ENCODE results near the gene PDP2.

- TF ChIP-seq POLR2A (IDR thresholded peaks at IDR 0.05; ENCODE audit: low read depth, low read length) (no peak), CREB1 (IDR thresholded peaks at IDR 0.05; ENCODE audit: low read depth) (no peak), POLR2AphosphoS5 (IDR thresholded peaks at IDR 0.05; ENCODE audit: low read length) (no peak)
Measured at GRCh38 chr16:66901626-66902025, 21.3 kb downstream of the PDP2 start.

Data from GM12878 (cell line).